Umbilical cord (tissue), 2 donors: ENCODE measurements around the gene RAB8B. TPM values are rescaled to one million over a fixed set of nuclear protein-coding genes. Genes with fewer than 3 reads are reported as not detected.

Experiments
- DNase-seq: peaks from one replicate; pipeline ENCODE4 v3.0.0-alpha.2; 2015; ENCODE audit warnings: low spot score
- total RNA-seq: library from RNA; depleted of rRNA; stranded (reverse); fragments of >200 nt; gene quantifications from one replicate; pipeline ENCODE4 v1.2.3, GENCODE V29; 2014; ENCODE audit warnings: low replicate concordance; ENCODE audit not compliant: insufficient read depth

The RAB8B gene
- total RNA-seq, 1 donor from 2014 or later = 89.1 TPM

- DNase-seq = no peak
Measured at GRCh38 chr15:63185206-63185605, 4.2 kb upstream of the RAB8B start.

GRCh38 chr15:63186065-63186464 lies 3.3 kb upstream of the RAB8B start:
- no peak for DNase-seq

- no peak for DNase-seq
Measured at GRCh38 chr15:63187589-63188226, 1.7 kb upstream of the RAB8B start.

GRCh38 chr15:63188247-63188925 lies 1.0 kb upstream of the RAB8B start:
- DNase-seq = no peak

GRCh38 chr15:63189941-63190768 lies 749 bp downstream of the RAB8B start:
- no peak for DNase-seq

- no peak for DNase-seq
Measured at GRCh38 chr15:63190769-63191649, 1.6 kb downstream of the RAB8B start.

GRCh38 chr15:63191895-63192618 lies 2.7 kb downstream of the RAB8B start:
- DNase-seq = no peak

- no peak for DNase-seq
Measured at GRCh38 chr15:63192619-63193206, 3.3 kb downstream of the RAB8B start.

- no peak for DNase-seq
Measured at GRCh38 chr15:63194302-63194701, 4.9 kb downstream of the RAB8B start.

- DNase-seq = no peak
Measured at GRCh38 chr15:63194880-63195568, 5.6 kb downstream of the RAB8B start.

- no peak for DNase-seq
Measured at GRCh38 chr15:63195569-63196015, 6.2 kb downstream of the RAB8B start.

GRCh38 chr15:63196842-63197241 lies 7.4 kb downstream of the RAB8B start:
- DNase-seq = no peak

GRCh38 chr15:63197626-63198025 lies 8.2 kb downstream of the RAB8B start:
- no peak for DNase-seq

- DNase-seq = peak; percentile 68
Measured at GRCh38 chr15:63198371-63199250, 9.2 kb downstream of the RAB8B start.

- no peak for DNase-seq
Measured at GRCh38 chr15:63200464-63201249, 11.3 kb downstream of the RAB8B start.

- DNase-seq = no peak
Measured at GRCh38 chr15:63202861-63203260, 13.5 kb downstream of the RAB8B start.

GRCh38 chr15:63203451-63204090 lies 14.2 kb downstream of the RAB8B start:
- DNase-seq = no peak
